8988T (cell line): ENCODE results near the gene MTA3.

Source experiments
- DNase-seq: peaks from one replicate; pipeline ENCODE4 v3.0.0; 2011

The MTA3 gene

GRCh38 chr2:42791606-42792005, 223.2 kb downstream of the MTA3 start:
- no peak for DNase-seq

GRCh38 chr2:42792087-42792582, 223.7 kb downstream of the MTA3 start:
- no peak for DNase-seq

- no peak for DNase-seq
Observed at GRCh38 chr2:42792583-42793333, 224.3 kb downstream of the MTA3 start, which contains the start of gene HAAO. Gene HAAO (minus strand): TSS chr2:42792583. CDS start chr2:42792536, 47 bp downstream.

DNA sequence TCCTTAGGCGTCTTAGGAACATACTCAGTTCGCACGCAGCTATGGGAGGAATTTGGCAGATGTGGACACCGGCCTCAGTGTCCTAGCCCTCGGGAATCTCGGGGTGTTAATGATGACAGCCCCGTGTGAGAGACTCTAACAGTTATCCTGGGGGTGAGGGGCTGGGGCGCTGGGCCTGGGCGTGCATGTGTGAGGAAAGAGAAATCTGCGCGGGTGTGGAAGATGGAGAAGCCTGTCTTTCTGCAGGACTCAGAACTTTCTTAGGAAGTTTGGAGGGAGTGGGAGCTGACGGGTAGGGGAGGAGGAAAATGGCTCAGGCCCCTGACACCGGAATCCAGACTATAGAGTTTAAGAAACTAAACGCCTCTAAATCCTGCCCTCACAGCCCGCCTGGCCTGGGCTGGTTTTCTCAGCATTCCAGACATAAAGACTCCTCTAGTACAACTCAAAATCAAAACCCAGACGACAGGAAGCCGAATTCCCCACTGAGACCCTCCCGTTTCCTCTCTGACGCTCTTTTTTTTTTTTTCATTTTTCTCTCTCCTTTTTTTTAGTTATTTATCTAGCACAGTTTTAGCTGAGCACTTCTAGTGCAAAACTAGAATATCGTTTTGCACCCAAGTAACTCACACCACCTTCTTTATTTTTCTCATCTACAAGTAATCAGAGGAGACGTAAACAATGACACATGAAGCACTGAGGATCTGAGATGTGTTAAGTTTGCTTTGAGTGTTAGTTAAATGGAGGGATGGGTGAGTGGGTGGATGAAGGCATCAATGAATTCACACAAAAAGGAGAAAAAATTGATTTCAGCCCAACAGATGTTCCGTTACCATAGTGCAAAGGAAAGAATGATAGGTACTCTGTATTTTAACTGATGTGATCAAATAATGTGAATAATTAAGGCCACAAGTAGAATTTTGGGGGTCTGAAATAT, 225.2 kb downstream of the MTA3 start:
- no peak for DNase-seq

DNA sequence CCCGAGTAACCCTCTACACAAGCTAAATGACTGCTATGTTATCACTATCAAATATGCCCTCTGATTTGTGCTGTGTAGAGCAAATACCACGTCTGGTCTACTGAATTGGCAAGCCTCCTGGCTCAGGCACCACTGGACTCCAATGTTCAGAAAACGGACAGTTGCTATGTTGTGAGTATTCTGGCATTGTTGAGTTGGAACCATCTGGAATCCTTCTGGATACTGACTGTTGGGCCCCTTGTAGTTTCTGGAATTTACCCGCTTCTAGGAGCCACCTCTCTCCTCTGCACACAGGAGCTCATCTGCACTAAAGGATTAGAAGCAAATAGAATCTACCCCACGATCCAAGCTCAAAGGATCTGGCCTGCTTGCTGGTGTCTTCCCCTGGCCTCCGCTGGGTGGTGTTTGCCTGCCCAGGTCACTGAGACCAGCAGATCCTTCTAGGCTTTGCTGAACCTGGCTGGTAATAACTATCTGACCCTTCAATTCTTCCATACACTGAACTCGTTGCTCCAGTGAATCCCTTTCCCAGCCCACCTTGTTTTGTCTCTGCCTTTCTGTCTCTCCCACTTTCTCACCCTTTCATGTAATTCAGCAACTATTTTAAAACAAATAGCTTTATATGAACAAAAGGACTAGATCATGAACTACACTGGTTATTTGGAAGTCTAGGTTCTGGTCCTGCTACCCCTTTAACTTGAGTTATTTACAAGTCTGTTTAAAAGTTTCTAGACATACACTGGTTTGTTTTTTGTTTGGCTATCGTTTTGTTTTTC, 226.0 kb downstream of the MTA3 start:
- DNase-seq = peak; percentile 81

DNA sequence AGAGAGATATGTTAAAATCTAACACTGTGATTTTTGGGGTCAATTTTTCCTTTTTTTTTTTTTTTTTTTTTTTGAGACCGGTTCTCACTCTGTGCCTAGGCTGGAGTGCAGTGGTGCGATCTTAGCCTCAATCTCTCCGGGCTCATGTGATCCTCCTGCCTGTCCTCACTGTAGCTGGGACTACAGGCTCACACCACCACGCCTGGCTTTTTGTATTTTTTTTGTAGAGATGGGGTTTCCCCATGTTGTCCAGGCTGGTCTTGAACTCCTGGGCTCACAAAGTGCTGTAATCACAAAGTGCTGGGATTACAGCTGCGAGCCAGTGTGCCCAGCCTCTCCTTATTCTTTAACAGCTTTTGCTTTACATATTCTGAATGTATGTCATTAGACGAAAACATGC, 226.8 kb downstream of the MTA3 start:
- DNase-seq = no peak

DNA sequence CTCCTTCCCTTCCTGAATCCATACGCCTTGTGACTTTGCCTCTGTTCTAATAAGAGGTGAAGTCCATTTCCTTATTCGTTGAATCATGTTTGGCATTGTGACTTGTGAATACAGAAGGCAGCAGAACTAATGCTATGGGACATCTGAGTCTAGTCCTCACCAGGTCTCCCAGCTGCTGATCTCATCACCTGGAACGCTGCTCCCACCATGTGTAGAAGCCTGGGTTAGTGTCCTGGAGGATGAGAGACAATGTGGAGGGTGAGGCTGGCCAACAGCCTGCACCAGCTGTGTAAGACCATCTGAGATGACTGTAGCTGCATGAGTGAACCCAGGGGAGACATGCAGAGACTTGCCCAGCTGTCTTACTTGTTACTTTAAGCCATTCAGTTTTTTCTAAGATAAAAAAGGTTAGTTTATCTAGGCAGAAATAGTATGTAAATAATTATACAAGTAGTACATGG, 227.4 kb downstream of the MTA3 start:
- no peak for DNase-seq

DNA sequence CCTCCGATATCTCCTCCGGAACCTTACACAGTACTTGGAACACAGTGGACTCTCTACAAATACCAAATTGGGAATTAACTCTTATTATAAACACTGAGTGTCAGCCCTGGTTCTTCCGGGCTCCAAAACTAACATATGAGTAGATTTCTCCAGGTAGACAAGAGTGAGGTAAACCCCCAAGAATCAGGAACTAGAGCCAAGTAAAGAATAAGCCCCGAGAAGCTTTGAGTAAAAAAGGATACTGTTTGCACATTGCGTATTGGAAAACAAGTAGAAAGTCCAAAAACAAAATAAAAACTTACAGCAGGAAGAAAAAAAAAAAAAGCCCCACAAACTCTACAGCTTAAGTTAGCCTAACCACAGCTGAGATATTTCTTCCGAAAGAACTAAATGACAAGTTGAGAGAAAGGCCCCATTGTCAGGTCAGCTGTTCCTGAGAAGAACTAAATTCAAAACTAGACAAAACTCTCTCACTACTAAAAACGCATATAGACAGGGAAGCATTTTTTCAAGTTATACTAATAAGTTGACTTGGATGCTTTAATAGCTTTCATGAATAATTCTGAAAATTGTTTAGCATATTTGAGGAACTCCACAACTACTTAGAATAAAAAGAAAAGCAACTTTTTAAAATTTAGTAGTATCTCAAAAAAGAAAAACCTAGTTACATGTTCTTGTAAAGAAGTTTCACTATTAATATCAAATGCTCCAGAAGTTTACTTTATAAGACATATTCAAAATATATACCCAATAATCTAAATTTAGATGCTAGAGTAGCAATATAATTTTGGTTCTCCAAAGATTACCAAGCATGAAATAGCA, 228.2 kb downstream of the MTA3 start:
- no peak for DNase-seq

GRCh38 chr2:42797281-42797680, 228.8 kb downstream of the MTA3 start:
- no peak for DNase-seq

GRCh38 chr2:42799881-42800280, 231.4 kb downstream of the MTA3 start:
- no peak for DNase-seq

GRCh38 chr2:42800461-42800962, 232.1 kb downstream of the MTA3 start:
- no peak for DNase-seq

DNA sequence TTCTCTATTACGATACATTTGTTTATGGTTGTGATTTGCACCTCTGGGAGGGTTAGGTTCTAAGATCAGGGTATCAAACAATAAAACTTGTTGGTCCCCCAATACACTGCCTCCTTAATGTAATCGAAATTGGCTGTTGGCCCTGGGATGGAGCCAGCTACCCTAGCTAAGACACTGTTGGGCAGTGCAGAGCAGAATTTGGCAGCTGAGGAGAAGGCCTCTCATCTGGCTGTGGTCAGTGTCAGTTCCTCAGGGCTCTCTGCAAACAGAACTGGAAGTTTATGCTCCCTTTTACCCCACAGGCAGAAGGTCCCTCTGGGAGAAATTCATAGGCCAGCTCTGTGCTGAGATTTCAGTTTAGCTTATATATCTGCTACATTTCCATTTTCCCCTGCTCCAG, 232.5 kb downstream of the MTA3 start:
- no peak for DNase-seq

GRCh38 chr2:42801381-42801780, 232.9 kb downstream of the MTA3 start:
- DNase-seq = no peak

DNA sequence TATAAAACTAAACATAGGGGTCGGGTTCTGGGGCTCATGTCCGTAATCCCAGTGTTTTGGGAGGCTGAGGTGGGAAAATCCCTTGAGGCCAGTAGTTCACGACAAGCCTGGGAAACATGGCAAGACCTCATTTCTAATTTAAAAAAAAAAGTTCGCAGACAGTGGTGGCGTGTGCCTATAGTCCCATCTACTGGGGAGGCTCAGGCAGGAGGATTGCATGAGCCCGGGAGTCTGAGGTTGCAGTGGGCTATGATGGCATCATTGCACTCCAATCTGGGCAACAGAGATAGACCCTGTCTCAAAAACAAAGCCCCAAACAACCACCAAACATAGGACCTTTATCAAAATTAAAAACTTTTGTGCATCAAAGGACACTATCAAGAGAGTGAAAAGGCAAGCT, 233.7 kb downstream of the MTA3 start:
- no peak for DNase-seq

DNA sequence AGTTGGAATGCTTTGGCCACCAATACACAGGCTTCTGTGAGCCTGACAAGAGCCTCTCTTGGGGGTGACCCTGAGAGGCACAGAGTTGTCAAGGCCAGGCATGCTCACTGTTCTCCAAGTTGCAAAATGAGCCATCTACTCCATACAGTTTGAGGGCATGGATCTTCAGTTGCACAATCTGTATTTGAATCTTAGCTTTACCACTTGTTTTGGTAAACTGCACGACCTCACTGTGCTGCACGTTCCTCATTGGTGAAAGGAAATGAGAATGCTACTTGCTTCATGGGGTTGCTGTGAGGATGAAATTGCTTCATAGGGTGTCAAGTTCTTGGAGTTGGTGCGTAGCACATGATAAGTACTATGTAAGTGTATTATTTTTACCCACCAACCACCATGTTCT, 235.9 kb downstream of the MTA3 start:
- no peak for DNase-seq

- DNase-seq = no peak
Observed at GRCh38 chr2:42804891-42805290, 236.5 kb downstream of the MTA3 start.
